Urothelium cell line (cell line): ENCODE results near the gene GPANK1.

Experiments
- DNase-seq: peaks from one replicate; pipeline ENCODE4 v3.0.0; 2011; ENCODE audit warnings: low spot score, mixed read lengths
- FAIRE-seq: peaks from 2 replicates; lab custom pipeline; 2011; peaks lifted over from hg19 to GRCh38; lab: Jason Lieb, UNC

GPANK1 gene

DNA sequence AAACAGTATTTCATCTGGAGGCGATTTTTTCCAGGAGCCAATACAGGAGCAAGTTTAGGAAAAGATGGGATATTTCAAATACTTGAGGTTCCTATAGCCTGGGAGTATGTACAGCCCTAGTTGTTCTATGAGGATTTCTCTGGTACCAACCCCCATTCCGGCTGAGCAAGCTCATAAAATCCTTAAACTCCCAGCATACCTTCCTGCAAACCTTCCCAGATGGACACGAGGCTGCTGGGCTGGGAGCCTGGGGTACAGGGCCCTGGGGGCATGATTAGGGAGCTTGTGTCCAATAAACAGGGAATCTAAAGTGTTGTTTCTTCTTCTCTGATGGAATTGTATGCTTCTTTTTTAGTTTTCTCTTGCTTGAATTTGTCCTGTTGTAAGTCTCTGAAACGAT lies 42.8 kb downstream of the GPANK1 start:
- no peak for DNase-seq
- no peak for FAIRE-seq

DNA sequence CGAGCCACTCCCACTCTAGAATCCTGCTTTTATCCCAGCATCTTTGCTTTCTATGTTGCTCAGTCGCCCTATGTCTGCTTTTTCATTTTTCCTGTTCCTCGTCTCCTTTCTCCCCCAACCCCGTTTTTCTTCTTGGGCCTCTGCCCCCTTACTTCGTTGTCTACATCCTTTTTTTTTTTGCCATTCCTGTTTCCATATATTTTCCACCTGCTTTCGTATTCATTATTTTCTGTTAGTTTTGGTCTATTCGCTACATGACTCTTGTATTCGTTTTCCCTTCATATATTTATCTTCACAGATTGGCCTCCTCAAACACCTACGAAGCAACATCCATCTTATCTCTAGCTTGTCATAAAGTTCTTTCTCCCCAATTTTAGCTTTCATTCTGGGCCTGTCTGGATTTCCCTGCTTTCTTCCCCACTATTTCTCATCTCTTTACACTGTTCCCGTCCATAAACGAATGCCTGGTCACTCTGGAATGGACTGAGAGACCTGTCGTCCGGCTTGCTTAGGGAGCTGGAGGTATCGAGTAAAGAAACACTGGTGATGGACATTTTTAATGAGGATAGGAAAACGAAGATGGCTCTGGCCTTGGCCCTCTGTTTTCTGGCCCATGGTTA lies 43.4 kb downstream of the GPANK1 start:
- FAIRE-seq (no peak), DNase-seq (no peak)

DNA sequence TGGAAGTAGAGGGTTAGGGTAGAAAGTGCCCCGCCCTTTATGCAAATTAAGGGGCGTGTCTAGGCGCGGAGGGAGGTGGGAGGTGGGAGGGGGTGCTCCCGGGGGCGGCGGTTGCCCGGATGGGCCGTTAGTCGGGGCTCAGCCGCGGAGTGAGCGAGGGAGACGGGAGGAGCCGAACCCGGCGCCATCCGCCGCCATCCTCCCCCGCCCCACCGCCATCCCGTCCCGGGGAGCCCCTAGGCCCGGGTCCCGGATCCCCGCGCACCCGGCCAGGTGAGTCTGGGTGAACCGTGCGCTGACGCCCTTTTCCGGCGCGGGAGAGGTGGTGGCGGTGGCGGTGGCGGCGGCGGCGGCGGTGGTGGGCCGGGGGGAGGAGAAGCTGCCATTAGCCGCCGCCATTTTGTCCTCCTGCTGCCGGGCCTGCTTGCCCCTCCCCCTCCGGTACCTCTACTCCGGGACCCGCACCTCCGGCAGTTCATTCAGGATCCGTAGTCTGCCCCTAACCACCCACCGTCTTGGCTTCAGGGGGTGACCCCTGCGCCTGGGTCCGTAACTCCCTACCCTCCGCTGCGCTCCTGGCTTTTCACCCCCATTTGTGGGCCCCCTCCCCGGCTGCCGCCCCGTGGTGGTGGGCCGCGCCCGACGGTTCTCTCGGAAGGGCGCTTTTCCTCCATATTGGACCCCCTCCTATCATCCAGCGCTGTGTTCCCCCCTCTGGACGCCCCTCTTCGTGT lies 44.0 kb downstream of the GPANK1 start, which contains the start of gene PRRC2A:
TSS of gene PRRC2A (plus strand) at position 130 of the 734 bp plus-strand sequence. CDS start 2,075 bp downstream, outside the sequence.
- FAIRE-seq (no peak), DNase-seq (peak; percentile 98)

DNA sequence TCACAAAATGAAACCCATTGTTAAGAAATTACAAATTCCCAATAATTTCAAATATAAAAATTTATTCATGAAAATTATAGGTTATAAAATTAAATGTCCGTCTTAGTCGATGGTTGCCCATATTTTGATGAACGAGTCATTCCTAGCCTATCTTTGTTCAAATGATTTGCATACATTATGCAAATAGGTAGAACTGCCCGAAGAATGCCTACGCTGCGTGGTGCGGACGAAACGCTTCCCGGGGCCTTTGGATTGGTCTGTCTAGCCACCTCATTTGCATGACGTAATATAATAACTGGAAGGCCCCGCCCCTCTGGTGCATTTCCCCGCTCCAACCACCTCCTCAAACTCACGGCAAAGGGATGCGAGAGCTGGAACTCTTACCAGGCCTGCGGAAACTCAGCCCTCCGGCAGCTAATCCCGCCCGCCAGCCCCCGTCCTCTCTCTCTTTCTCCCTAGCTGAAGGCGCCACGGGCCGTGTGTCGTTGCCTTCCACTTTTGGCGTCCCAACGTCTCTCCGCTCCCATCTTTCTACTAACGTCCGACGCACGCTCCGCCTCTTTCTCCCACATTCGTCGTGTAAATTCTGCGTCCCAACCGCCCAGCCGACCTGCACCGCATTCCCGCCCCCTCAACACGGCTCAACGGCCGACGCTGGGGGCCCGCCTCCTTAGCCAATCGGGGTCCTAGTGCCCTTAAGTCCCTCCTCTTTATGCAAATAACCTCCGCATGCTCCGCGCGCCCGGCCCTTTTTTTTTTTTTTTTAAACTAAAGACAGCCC lies 44.8 kb downstream of the GPANK1 start:
- DNase-seq, result peak; percentile 96
- FAIRE-seq, result peak; percentile 13

DNA sequence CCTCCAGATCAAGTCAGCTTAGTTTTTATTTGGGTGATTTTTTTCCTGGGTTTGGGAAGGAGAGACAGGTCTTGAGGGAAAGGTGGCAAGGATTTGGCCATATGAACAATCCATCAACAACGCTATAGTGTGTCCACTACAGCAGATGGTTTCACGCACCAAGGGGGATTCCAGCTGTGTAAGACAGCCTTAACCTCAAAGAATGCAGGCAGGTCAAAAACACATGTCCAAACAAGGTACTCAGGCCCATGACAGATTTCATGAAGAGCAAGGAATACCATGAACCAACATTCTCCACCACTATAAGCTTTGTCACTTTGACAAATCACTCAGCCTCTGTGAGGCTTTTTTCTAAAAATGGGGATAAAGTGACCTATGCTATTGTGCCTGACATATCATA lies 47.8 kb downstream of the GPANK1 start:
- FAIRE-seq (no peak), DNase-seq (no peak)

DNA sequence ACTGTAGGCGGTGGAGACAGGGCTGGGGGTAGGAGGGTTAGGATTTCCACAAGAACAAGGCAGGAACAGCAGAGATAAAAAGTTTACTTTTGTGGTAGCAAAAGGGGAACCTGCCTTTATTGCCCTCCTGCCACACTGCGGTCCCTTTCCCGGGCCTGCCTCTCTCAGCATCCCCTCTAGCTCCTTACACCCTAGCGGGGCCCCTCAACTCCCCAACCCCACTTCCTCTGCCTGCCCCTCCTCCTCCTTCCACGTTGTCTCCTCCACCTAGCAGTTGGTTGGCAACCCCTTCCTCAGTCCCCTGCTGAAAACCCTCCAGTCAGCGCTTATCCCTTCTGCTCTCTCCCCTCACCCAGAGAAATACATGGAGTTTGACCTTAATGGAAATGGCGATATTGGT lies 49.0 kb downstream of the GPANK1 start:
- DNase-seq (no peak), FAIRE-seq (no peak)

DNA sequence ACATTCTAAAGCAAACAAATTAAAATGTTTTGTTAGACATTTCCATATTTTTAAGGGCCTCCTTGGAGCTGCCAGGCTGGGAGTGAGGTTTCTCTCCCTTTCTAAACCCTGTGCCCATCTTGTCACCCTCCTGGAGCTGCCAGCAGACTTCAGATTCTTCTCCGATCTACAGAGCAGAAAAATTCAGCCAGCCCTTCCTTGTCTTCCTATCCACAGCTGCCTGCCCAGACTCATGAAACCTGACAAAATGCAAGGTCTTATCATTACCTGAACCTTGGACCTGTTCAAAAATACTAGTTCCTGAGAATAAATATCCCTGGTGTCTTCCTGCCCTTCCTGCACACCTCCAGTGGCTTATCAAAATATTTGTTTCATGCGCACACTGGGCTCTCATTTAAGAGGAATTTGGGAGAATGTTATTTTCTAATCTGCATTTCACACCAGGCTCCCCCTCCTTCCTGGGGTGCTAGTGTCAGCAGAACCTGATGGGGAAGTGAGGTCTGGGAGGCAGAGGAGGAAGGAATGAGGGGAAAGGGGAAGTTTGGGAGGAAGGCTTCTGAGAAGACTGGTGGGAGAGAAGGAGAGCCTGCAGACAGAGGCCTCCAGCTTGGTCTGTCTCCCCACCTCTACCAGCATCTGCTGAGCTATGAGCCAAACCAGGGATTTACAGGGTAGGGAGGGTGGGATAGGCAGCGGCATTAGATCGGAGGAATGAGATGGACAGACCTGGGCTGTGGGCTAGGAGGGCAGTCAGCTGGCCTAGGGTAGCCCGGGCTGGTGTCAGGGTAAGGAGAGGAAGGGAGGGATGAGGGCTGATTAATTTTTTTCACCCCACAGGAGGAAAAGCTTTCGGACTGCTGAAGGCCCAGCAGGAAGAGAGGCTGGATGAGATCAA lies 49.9 kb downstream of the GPANK1 start, which contains the start of gene AIF1:
TSS of gene AIF1 (plus strand) at position 551 of the 895 bp plus-strand sequence. CDS start at position 647, 96 bp downstream.
- DNase-seq, result no peak
- no peak for FAIRE-seq

DNA sequence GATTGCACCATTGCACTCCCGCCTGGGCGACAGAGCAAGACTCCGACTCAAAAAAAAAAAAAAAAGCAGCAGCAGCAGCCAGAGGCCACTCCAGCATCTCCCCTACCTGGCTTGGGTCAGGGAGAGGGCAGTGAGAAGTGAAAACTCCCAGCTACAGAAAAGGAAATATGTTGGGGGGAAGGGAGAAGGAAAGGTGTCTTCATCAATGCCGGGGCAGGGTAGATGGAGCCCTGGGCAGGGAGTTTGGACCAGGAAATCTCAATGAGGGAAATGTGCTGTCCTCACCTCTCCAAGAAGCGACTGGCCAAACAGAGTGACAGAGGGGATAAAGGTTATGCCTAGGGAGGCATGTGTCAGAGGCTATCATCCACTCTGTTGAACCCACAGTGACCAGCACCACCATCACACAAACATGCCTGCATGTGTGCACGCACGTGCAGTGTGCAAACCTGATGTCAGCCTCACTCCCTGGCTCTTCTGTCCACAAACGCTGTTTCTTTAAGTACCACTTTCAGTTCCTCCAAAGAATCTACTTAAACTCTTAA lies 50.6 kb downstream of the GPANK1 start:
- no peak for DNase-seq
- no peak for FAIRE-seq
